Motor neuron (in vitro differentiated cells): Measurements from ENCODE around the gene ZNF316. TPM values are rescaled to one million over a fixed set of nuclear protein-coding genes. Genes with fewer than 3 reads are reported as not detected.

Experiments used
- ATAC-seq, 8 experiments: fragments of 200-7000 bp; cut with Tn5 transposase; replicated peaks in 6 of 8; 2 replicates each; pipeline ENCODE4 v1.8.0; 2021; ENCODE audit warnings: mild to moderate bottlenecking in 8 of 8, moderate library complexity in 8 of 8
- H3K27ac ChIP-seq, 2 donors: fragments of 250-450 bp; sonication (Bioruptor Pico); 2 replicates each; pipeline ENCODE4 v1.9.0; 2021; ENCODE audit warnings: antibody characterized with exemption in 2 of 2, mild to moderate bottlenecking in 2 of 2, moderate library complexity in 1 of 2
- H3K4me1 ChIP-seq, 2 donors: fragments of 250-450 bp; sonication (Bioruptor Pico); replicated peaks in 1 of 2; 2 replicates each; pipeline ENCODE4 v1.6.1; 2021; ENCODE audit warnings: antibody characterized with exemption in 2 of 2, mild to moderate bottlenecking in 2 of 2, moderate library complexity in 1 of 2
- H3K4me3 ChIP-seq, 5 donors: fragments of 250-450 bp; sonication (Bioruptor Pico); 2 replicates each; pipeline ENCODE4 v1.9.0; 2021; ENCODE audit warnings: antibody characterized with exemption in 5 of 5, mild to moderate bottlenecking in 5 of 5, moderate library complexity in 4 of 5
- WGBS, 10 experiments: fragments of 450-650 bp; shearing (Covaris generic); methylation state at CpG; one replicate each; pipeline ENCODE4 v1.0.0; 2022; 5-methylcytosine and 5-hydroxymethylcytosine counted together
- in situ Hi-C, 9 experiments: fragments of 400-800 bp; cut with MboI; loops; one replicate each; pipeline ENCODE4 v1.15.0; 2021; ENCODE audit warnings: low sequenced_read_pairs in 9 of 9, low pct_unique_long_range_greater_than_20kb in 2 of 9; ENCODE audit not compliant: unreplicated experiment in 9 of 9
- total RNA-seq, 8 experiments: library from RNA; unstranded; fragments of 300-600 nt; gene quantifications; 2 replicates each; pipeline versions ENCODE4 v1.2.3 to v1.2.4, GENCODE V29; 2022

The ZNF316 gene
- 10 to 100 TPM in 7 of 8 experiments, 1 to 10 TPM in 1; 6.2 to 16.8 (median 12.4) TPM for total RNA-seq

- H3K4me1 ChIP-seq, result peaks cover 12% of the 10 kb centered on the region in 2 donors
- ATAC-seq, result peak; percentile 32 to 86 (median 74)
- no CpG with 5 or more reads among the region's 104 CpGs for WGBS, 10 experiments
- in situ Hi-C loops, result no loop called here
- peak within 1 kb of the TSS; percentile 64 to 81 for H3K27ac ChIP-seq
- peak within 1 kb of the TSS; percentile 80 to 100 (median 92) for H3K4me3 ChIP-seq
These were observed at the start of gene ZNF316 for GRCh38 chr7:6636741-6637543. Gene ZNF316 (plus strand): TSS chr7:6637318. CDS start chr7:6642410, 5,092 bp downstream.

GRCh38 chr7:6588566-6588965 is 48.6 kb upstream of the ZNF316 start:
- Histone ChIP-seq H3K4me3 (no peak overlapping the region), H3K4me1 (peaks cover 4 to 10% of the 10 kb centered on the region in 2 donors), H3K27ac (no peak overlapping the region)
- in situ Hi-C loops, result no loop called here
- no peak for ATAC-seq
- 50 to 95% (median 90%) methylated on average over 1 to 7 of the region's 9 CpGs; no CpG with 5 or more reads in 3 of the 10 experiments for WGBS, 10 experiments

- peak overlapping the region; percentile 69 to 99 (median 95) for H3K4me3 ChIP-seq
- no peak for ATAC-seq
- H3K4me1 ChIP-seq, result peaks cover 4 to 10% of the 10 kb centered on the region in 2 donors
- WGBS, 10 experiments, result 30 to 93% (median 91%) methylated on average over 2 to 12 of the region's 22 CpGs; no CpG with 5 or more reads in 5 of the 10 experiments
- in situ Hi-C loops, result no loop called here
- H3K27ac ChIP-seq, result peak overlapping the region in 1 of 2 donors; percentile 89
These were observed 47.8 kb upstream of the ZNF316 start for GRCh38 chr7:6589151-6589828.

GRCh38 chr7:6589829-6590644 is 47.1 kb upstream of the ZNF316 start, which contains the start of gene INTS15:
Gene INTS15 (plus strand): TSS chr7:6590021. CDS start chr7:6590284, 263 bp downstream.
- peak within 1 kb of the TSS; percentile 69 to 99 (median 95) for H3K4me3 ChIP-seq
- in situ Hi-C loops, result no loop called here
- peaks cover 4 to 10% of the 10 kb centered on the region in 2 donors for H3K4me1 ChIP-seq
- ATAC-seq, result peak; percentile 83 to 95 (median 91)
- 0% methylated on average over 2 of the region's 107 CpGs; no CpG with 5 or more reads in 9 of the 10 experiments for WGBS, 10 experiments
- peak within 1 kb of the TSS; percentile 89 to 94 for H3K27ac ChIP-seq

GRCh38 chr7:6590645-6591110 is 46.4 kb upstream of the ZNF316 start:
- peaks cover 4 to 10% of the 10 kb centered on the region in 2 donors for H3K4me1 ChIP-seq
- H3K27ac ChIP-seq, result peak overlapping the region; percentile 89 to 94
- peak overlapping the region; percentile 69 to 99 (median 95) for H3K4me3 ChIP-seq
- peak in 7 of 8 experiments; percentile 1 to 51 (median 42) for ATAC-seq
- 0 to 43% (median 18%) methylated on average over 2 to 6 of the region's 10 CpGs; no CpG with 5 or more reads in 2 of the 10 experiments for WGBS, 10 experiments
- in situ Hi-C loops, result no loop called here

GRCh38 chr7:6600093-6600492 is 37.0 kb upstream of the ZNF316 start:
- in situ Hi-C loops, result no loop called here
- ATAC-seq, result no peak
- Histone ChIP-seq H3K4me3 (no peak overlapping the region), H3K27ac (no peak overlapping the region), H3K4me1 (no peaks in the 10 kb centered on the region)
- WGBS, 10 experiments, result 80 to 100% methylated on average over 1 to 2 of the region's 15 CpGs; no CpG with 5 or more reads in 8 of the 10 experiments

- WGBS, 10 experiments, result 97 to 100% methylated on average over 1 to 6 of the region's 10 CpGs; no CpG with 5 or more reads in 8 of the 10 experiments
- in situ Hi-C loops, result no loop called here
- no peak overlapping the region for H3K4me3 ChIP-seq
- H3K4me1 ChIP-seq, result no peaks in the 10 kb centered on the region
- H3K27ac ChIP-seq, result no peak overlapping the region
- no peak for ATAC-seq
These were observed 32.7 kb upstream of the ZNF316 start for GRCh38 chr7:6604458-6604857.

GRCh38 chr7:6606866-6607583 is 30.1 kb upstream of the ZNF316 start:
- no peak for ATAC-seq
- WGBS, 10 experiments, result 83 to 100% (median 97%) methylated on average over 1 to 6 of the region's 36 CpGs; no CpG with 5 or more reads in 4 of the 10 experiments
- H3K27ac ChIP-seq, result no peak overlapping the region
- no peaks in the 10 kb centered on the region for H3K4me1 ChIP-seq
- in situ Hi-C loops, result no loop called here
- H3K4me3 ChIP-seq, result no peak overlapping the region

GRCh38 chr7:6607651-6608051 is 29.5 kb upstream of the ZNF316 start:
- in situ Hi-C loops, result no loop called here
- Histone ChIP-seq H3K4me3 (no peak overlapping the region), H3K4me1 (no peaks in the 10 kb centered on the region), H3K27ac (no peak overlapping the region)
- WGBS, 10 experiments, result no CpG with 5 or more reads among the region's 38 CpGs
- ATAC-seq, result peak in 3 of 8 experiments; percentile 11 to 21 (median 17)

- peak in 3 of 8 experiments; percentile 4 to 33 (median 33) for ATAC-seq
- no peaks in the 10 kb centered on the region for H3K4me1 ChIP-seq
- 60 to 90% (median 63%) methylated on average over 1 to 3 of the region's 27 CpGs; no CpG with 5 or more reads in 7 of the 10 experiments for WGBS, 10 experiments
These were observed 29.0 kb upstream of the ZNF316 start for GRCh38 chr7:6608081-6608480.

GRCh38 chr7:6608794-6609193 is 28.3 kb upstream of the ZNF316 start:
- in situ Hi-C loops, result no loop called here
- H3K4me3 ChIP-seq, result no peak overlapping the region
- no peaks in the 10 kb centered on the region for H3K4me1 ChIP-seq
- 85 to 100% (median 97%) methylated on average over 2 to 12 of the region's 12 CpGs; no CpG with 5 or more reads in 2 of the 10 experiments for WGBS, 10 experiments
- H3K27ac ChIP-seq, result no peak overlapping the region
- no peak for ATAC-seq

More at GRCh38 chr7:6608081-6608480, 29.0 kb upstream of the ZNF316 start:
- in situ Hi-C loops, result no loop called here
- Histone ChIP-seq H3K4me3 (no peak overlapping the region), H3K27ac (no peak overlapping the region)

- H3K4me3 ChIP-seq, result no peak overlapping the region
- in situ Hi-C loops, result no loop called here
- H3K4me1 ChIP-seq, result peaks cover 3 to 6% of the 10 kb centered on the region in 2 donors
- H3K27ac ChIP-seq, result no peak overlapping the region
- no peak for ATAC-seq
- WGBS, 10 experiments, result 20 to 100% (median 50%) methylated on average over 1 to 4 of the region's 7 CpGs; no CpG with 5 or more reads in 4 of the 10 experiments
These were observed 24.3 kb upstream of the ZNF316 start for GRCh38 chr7:6612819-6613218.
